Thyroid gland (tissue), 4 donors: ENCODE results near the gene LDLRAD3.

Experiments used
- CTCF ChIP-seq, 6 experiments: fragments of 200-600 bp in 3 of 6; fragments of 450-650 bp in 3 of 6; sonication (generic) in 3 of 6; IDR thresholded peaks; one replicate each; pipeline ENCODE4 v1.5.1; 2016 to 2019; ENCODE audit warnings: antibody characterized with exemption in 6 of 6, mild to moderate bottlenecking in 2 of 6, inconsistent platforms in 1 of 6, moderate library complexity in 1 of 6
- POLR2A ChIP-seq, 2 donors: fragments of 450-650 bp; IDR thresholded peaks; one replicate each; pipeline ENCODE4 v1.6.1; 2017; ENCODE audit warnings: antibody characterized with exemption in 2 of 2, mild to moderate bottlenecking in 2 of 2, moderate library complexity in 1 of 2

- TF ChIP-seq CTCF (IDR thresholded peaks at IDR 0.05), result no peak
- TF ChIP-seq POLR2A (IDR thresholded peaks at IDR 0.05), result no peak
These were observed 80.9 kb downstream of the LDLRAD3 start for GRCh38 chr11:36024716-36025115.
